Fibroblast of lung (primary cell): ENCODE data around the gene NFAT5.

Experiments
- EZH2 ChIP-seq: IDR thresholded peaks from 2 replicates; pipeline ENCODE4 v1.5.1; 2012; ENCODE audit warnings: low read length, control low read depth, mild to moderate bottlenecking; ENCODE audit errors: missing control alignments
- TF ChIP-seq, protein P1 (sequence below), 2 donors: IDR thresholded peaks in 1 of 2; conservative IDR thresholded peaks in 1 of 2; 1 replicate in 1 of 2; 2 replicates in 1 of 2; pipeline ENCODE4 v1.5.1; 2011 to 2012; ENCODE audit warnings: low read length in 2 of 2, control low read depth in 1 of 2, inconsistent platforms in 1 of 2, low read depth in 1 of 2, mild to moderate bottlenecking in 1 of 2

DNA sequence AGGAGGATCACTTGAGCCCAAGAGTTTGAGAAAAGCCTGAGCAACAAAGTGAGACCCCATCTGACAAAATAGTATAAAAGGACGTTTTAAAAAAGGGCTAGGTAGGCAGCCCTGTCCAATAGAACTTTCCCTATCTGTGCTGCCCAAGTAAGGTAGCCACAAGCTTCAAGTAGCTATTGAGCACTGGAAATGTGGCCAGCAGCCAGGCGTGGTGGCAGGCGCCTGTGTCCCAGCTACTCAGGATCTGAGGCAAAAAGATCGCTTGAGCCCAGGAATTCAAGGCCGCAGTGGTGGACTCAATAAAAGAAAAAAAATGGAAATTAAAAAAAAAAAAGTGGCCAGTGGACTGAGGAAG is 162.1 kb downstream of the NFAT5 start:
- TF ChIP-seq, protein P1, sequence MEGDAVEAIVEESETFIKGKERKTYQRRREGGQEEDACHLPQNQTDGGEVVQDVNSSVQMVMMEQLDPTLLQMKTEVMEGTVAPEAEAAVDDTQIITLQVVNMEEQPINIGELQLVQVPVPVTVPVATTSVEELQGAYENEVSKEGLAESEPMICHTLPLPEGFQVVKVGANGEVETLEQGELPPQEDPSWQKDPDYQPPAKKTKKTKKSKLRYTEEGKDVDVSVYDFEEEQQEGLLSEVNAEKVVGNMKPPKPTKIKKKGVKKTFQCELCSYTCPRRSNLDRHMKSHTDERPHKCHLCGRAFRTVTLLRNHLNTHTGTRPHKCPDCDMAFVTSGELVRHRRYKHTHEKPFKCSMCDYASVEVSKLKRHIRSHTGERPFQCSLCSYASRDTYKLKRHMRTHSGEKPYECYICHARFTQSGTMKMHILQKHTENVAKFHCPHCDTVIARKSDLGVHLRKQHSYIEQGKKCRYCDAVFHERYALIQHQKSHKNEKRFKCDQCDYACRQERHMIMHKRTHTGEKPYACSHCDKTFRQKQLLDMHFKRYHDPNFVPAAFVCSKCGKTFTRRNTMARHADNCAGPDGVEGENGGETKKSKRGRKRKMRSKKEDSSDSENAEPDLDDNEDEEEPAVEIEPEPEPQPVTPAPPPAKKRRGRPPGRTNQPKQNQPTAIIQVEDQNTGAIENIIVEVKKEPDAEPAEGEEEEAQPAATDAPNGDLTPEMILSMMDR (conservative IDR thresholded peaks at IDR 0.05 in 1 of 2, IDR thresholded peaks at IDR 0.05 in 1 of 2; ENCODE audit: low read depth in 1 of 2, low read length in 2 of 2), result no peak
- no peak for TF ChIP-seq EZH2
